ENCODE measurements around the gene ZMYND8.
"Not testable (repeated sequence)": the region's sequence is repeated elsewhere in the genome, so short reads cannot be mapped to it uniquely, and the experiment has no call there.

ZMYND8 gene

GRCh38 chr20:47243003-47243402 is 113.5 kb downstream of the ZMYND8 start (continued):
- no peak for TF ChIP-seq ZNF843 (tag by site-specific recombination; IDR thresholded peaks at IDR 0.05)
- TF ChIP-seq ZFP37 (tag by site-specific recombination; IDR thresholded peaks at IDR 0.05) = no peak
- no peak for TF ChIP-seq ZNF112 (tag by site-specific recombination; IDR thresholded peaks at IDR 0.05)

- Histone ChIP-seq H3K4me1 (ENCODE audit: control insufficient read depth, insufficient read depth, low read length) (peaks cover 6% of the 10 kb centered on the region; the same call in 1 of the 2 replicates), H3K27ac (ENCODE audit: extremely low read depth, low read depth, low read length) (no peak overlapping the region), H3K4me3 (ENCODE audit: low read depth, low read length) (no peak overlapping the region), H3K36me3 (ENCODE audit: control insufficient read depth in 2 of 2, insufficient read depth in 1 of 2, low read length in 2 of 2) (peaks cover 0 to 61% of the 10 kb centered on the region in 2 experiments), H3K9me3 (ENCODE audit: control insufficient read depth, insufficient read depth, low read depth, low read length) (no peaks in the 10 kb centered on the region)
- TF ChIP-seq ZNF548 (tag by site-specific recombination; IDR thresholded peaks at IDR 0.05) = no peak
- no peak for TF ChIP-seq GLI2 (tag by site-specific recombination; IDR thresholded peaks at IDR 0.05; ENCODE audit: borderline replicate concordance, low read depth)
- no peak for TF ChIP-seq ZNF513 (tag by site-specific recombination; IDR thresholded peaks at IDR 0.05)
- TF ChIP-seq ZNF626 (tag by site-specific recombination; IDR thresholded peaks at IDR 0.05) = no peak
- 0 out of 2 replicates have a peak, but pooled peaks have one; percentile 16 for TF ChIP-seq ZNF600 (tag by site-specific recombination; IDR thresholded peaks at IDR 0.05)
- TF ChIP-seq, protein P1, sequence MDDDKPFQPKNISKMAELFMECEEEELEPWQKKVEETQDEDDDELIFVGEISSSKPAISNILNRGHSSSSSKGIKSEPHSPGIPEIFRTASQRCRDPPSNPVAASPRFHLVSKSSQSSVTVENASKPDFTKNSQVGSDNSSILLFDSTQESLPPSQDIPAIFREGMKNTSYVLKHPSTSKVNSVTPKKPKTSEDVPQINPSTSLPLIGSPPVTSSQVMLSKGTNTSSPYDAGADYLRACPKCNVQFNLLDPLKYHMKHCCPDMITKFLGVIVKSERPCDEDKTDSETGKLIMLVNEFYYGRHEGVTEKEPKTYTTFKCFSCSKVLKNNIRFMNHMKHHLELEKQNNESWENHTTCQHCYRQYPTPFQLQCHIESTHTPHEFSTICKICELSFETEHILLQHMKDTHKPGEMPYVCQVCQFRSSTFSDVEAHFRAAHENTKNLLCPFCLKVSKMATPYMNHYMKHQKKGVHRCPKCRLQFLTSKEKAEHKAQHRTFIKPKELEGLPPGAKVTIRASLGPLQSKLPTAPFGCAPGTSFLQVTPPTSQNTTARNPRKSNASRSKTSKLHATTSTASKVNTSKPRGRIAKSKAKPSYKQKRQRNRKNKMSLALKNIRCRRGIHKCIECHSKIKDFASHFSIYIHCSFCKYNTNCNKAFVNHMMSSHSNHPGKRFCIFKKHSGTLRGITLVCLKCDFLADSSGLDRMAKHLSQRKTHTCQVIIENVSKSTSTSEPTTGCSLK (tag by site-specific recombination; IDR thresholded peaks at IDR 0.05) = no peak
- CTCF ChIA-PET = interaction anchor here (1.3 to 3.3 kb wide), 2 partner anchors 13 to 143 kb away, joined by 3 to 8 read pairs; no protein-coding TSS in a partner anchor
- POLR2A ChIA-PET = no interaction called here
Observed at GRCh38 chr20:47241345-47241781, 115.1 kb downstream of the ZMYND8 start.

DNA sequence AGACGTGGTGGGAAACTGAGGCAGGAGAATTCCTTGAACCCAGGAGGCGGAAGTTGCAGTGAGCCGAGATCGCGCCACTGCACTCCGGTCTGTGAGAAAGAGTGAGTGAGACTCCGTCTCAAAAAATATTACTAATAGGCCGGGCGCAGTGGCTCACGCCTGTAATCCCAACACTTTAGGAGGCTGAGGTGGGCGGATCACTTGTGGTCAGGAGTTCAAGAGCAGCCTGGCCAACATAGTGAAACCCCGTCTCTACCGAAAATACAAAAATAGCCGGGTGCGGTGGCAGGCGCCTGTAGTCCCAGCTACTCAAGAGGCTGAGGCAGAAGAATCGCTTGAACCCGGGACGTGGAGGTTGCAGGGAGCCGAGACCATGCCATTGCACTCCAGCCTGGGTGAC is 116.4 kb downstream of the ZMYND8 start:
- H3K4me1 ChIP-seq (ENCODE audit: control insufficient read depth, insufficient read depth, low read length); CTCF ChIA-PET; H3K4me3 ChIP-seq (ENCODE audit: low read depth, low read length); H3K9me3 ChIP-seq (ENCODE audit: control insufficient read depth, insufficient read depth, low read depth, low read length); H3K27ac ChIP-seq (ENCODE audit: extremely low read depth, low read depth, low read length); POLR2A ChIA-PET: not testable (repeated sequence)
- peaks cover 5 to 61% of the 10 kb centered on the region in 2 experiments; a peak in 2 of 3 replicates for H3K36me3 ChIP-seq (ENCODE audit: control insufficient read depth in 2 of 2, insufficient read depth in 1 of 2, low read length in 2 of 2)

- peaks cover 5 to 63% of the 10 kb centered on the region in 2 experiments; a peak in 2 of 3 replicates for H3K36me3 ChIP-seq (ENCODE audit: control insufficient read depth in 2 of 2, insufficient read depth in 1 of 2, low read length in 2 of 2)
- ChIA-PET CTCF (no interaction called here), POLR2A (no interaction called here)
- TF ChIP-seq ZNF335 (tag by site-specific recombination; conservative IDR thresholded peaks at IDR 0.05) (no peak), GLIS1 (tag by site-specific recombination; IDR thresholded peaks at IDR 0.05) (no peak), ZNF112 (tag by site-specific recombination; IDR thresholded peaks at IDR 0.05) (no peak), ZNF350 (tag by site-specific recombination; IDR thresholded peaks at IDR 0.05) (no peak), ZNF639 (tag by site-specific recombination; IDR thresholded peaks at IDR 0.05) (no peak), KLF17 (tag by site-specific recombination; IDR thresholded peaks at IDR 0.05) (no peak), ZNF521 (tag by site-specific recombination; IDR thresholded peaks at IDR 0.05) (no peak), ZNF311 (tag by site-specific recombination; IDR thresholded peaks at IDR 0.05; ENCODE audit: borderline replicate concordance) (no peak), ZNF426 (tag by site-specific recombination; IDR thresholded peaks at IDR 0.05) (no peak), ZBTB1 (tag by site-specific recombination; IDR thresholded peaks at IDR 0.05) (no peak), ZNF174 (tag by site-specific recombination; IDR thresholded peaks at IDR 0.05) (no peak)
- TF ChIP-seq, protein P2, sequence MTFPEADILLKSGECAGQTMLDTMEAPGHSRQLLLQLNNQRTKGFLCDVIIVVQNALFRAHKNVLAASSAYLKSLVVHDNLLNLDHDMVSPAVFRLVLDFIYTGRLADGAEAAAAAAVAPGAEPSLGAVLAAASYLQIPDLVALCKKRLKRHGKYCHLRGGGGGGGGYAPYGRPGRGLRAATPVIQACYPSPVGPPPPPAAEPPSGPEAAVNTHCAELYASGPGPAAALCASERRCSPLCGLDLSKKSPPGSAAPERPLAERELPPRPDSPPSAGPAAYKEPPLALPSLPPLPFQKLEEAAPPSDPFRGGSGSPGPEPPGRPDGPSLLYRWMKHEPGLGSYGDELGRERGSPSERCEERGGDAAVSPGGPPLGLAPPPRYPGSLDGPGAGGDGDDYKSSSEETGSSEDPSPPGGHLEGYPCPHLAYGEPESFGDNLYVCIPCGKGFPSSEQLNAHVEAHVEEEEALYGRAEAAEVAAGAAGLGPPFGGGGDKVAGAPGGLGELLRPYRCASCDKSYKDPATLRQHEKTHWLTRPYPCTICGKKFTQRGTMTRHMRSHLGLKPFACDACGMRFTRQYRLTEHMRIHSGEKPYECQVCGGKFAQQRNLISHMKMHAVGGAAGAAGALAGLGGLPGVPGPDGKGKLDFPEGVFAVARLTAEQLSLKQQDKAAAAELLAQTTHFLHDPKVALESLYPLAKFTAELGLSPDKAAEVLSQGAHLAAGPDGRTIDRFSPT (tag by site-specific recombination; IDR thresholded peaks at IDR 0.05) = no peak
Observed at GRCh38 chr20:47239719-47240067, 116.8 kb downstream of the ZMYND8 start.

More at GRCh38 chr20:47239719-47240067, 116.8 kb downstream of the ZMYND8 start:
- Histone ChIP-seq H3K27ac (ENCODE audit: extremely low read depth, low read depth, low read length) (no peak overlapping the region), H3K4me3 (ENCODE audit: low read depth, low read length) (no peak overlapping the region), H3K9me3 (ENCODE audit: control insufficient read depth, insufficient read depth, low read depth, low read length) (no peaks in the 10 kb centered on the region), H3K4me1 (ENCODE audit: control insufficient read depth, insufficient read depth, low read length) (peaks cover 6% of the 10 kb centered on the region; the same call in 1 of the 2 replicates)

Measured in HEK293 (cell line).